ENCODE measurements around the gene CARD8. TPM values are rescaled to one million over a fixed set of nuclear protein-coding genes. Genes with fewer than 3 reads are reported as not detected.
"Not testable (repeated sequence)": the region's sequence is repeated elsewhere in the genome, so short reads cannot be mapped to it uniquely, and the experiment has no call there.

The CARD8 gene
- polyA plus RNA-seq, 1 experiment, result 15.0 TPM

DNA sequence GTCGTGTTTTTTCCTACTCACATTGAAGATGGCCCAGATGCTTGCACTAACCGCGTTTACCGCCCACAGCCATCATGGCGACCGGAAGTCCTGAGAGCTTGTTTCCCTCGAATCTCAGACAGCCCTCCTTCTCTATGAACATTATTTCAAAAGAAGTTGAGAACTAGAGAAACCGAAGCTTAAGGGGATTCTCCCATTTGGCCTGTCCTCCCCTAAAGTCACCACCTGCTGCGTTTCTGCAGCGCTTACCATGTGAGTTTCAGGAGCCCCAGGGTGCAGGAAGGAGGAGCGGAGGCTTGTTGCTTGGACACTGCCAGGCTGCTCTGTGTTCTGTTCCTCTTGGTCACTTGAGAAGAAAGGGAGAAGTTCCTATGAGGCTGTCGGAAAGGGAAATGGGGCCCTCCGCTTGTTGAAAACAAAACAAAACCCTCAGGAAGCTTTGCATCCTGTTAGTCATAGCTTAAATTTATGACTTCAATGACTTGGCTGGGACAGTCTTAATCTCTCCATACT, 6.2 kb downstream of the CARD8 start:
- CTCF ChIA-PET, result interaction anchor here (1.3 kb wide), 1 partner anchor 10 kb away, joined by 6 read pairs; no protein-coding TSS in a partner anchor
- peaks cover 1% of the 10 kb centered on the region; the same call in 1 of the 2 replicates for H3K36me3 ChIP-seq (ENCODE audit: control insufficient read depth, insufficient read depth, low read length)
- DNase-seq (ENCODE audit: low read depth), result no peak
- TF ChIP-seq, protein P1, sequence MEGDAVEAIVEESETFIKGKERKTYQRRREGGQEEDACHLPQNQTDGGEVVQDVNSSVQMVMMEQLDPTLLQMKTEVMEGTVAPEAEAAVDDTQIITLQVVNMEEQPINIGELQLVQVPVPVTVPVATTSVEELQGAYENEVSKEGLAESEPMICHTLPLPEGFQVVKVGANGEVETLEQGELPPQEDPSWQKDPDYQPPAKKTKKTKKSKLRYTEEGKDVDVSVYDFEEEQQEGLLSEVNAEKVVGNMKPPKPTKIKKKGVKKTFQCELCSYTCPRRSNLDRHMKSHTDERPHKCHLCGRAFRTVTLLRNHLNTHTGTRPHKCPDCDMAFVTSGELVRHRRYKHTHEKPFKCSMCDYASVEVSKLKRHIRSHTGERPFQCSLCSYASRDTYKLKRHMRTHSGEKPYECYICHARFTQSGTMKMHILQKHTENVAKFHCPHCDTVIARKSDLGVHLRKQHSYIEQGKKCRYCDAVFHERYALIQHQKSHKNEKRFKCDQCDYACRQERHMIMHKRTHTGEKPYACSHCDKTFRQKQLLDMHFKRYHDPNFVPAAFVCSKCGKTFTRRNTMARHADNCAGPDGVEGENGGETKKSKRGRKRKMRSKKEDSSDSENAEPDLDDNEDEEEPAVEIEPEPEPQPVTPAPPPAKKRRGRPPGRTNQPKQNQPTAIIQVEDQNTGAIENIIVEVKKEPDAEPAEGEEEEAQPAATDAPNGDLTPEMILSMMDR (IDR thresholded peaks at IDR 0.05; ENCODE audit: insufficient read depth, low read depth, low read length), result no peak
- POLR2A ChIA-PET, result no interaction called here
- H3K27me3 ChIP-seq (ENCODE audit: control insufficient read depth, insufficient read depth, low read length), result no peaks in the 10 kb centered on the region
- H3K4me3 ChIP-seq (ENCODE audit: low read depth, low read length), result no peak overlapping the region

DNA sequence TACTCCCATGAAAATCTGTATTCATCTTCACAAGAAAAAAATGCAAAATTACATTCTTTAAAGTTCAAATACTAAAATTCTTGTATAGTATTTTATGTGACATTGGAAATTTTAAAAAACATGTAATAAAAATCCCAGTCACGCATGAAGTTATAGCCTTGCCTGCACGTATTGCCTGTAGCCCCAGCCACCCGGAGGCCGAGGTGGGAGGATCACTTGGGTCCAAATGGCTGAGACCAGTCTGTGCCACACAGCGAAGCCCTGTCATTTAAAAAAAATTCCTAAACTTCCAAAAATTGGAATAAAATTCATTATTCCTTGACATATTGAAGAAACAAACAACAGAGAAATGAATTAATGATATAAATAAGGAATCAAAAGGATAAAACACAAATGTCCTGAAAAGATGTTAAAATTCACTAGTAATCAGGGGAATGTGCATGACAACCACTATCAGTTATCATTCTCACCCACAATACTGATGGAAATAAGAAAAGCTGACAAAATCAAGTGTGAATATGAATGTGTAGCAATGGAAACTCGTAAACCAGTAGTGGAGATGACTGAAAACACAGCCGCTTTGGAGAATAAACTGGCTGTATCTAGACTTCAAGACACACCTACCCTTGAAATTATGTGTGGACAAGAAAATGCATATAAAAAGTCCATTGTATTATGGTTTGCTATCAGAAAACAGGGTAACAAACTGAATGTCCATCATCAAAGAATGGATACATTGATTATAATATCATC, 7.5 kb downstream of the CARD8 start:
- H3K36me3 ChIP-seq (ENCODE audit: control insufficient read depth, insufficient read depth, low read length), result peaks cover 1% of the 10 kb centered on the region; the same call in 1 of the 2 replicates
- CTCF ChIA-PET, result no interaction called here
- POLR2A ChIA-PET, result no interaction called here
- DNase-seq (ENCODE audit: low read depth), result no peak
- no peak overlapping the region for H3K4me3 ChIP-seq (ENCODE audit: low read depth, low read length)
- TF ChIP-seq, protein P1 (IDR thresholded peaks at IDR 0.05; ENCODE audit: insufficient read depth, low read depth, low read length), result no peak
- no peaks in the 10 kb centered on the region for H3K27me3 ChIP-seq (ENCODE audit: control insufficient read depth, insufficient read depth, low read length)

DNA sequence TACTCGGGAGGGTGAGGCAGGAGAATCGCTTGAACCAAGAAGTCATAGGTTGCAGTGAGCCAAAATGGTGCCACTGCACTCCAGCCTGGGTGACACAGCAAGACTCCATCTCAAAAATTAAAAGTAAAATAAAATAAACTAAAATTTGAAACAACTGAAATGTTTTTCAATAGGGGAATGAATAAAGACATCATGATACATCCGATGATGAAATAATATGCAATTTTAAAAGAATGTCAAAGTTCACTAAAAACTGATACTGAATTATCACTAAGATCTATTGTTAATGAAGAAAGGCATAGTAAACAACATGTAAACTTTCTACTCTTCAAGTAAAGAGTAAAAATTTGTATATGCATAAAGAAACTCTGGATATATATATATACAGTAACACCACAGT, 8.5 kb downstream of the CARD8 start:
- H3K27me3 ChIP-seq (ENCODE audit: control insufficient read depth, insufficient read depth, low read length), result no peaks in the 10 kb centered on the region
- CTCF ChIA-PET, result interaction anchor here (0.7 to 1.3 kb wide), 2 partner anchors 8 to 13 kb away, joined by 3 to 4 read pairs; partner anchors contain the start of gene CARD8
- TF ChIP-seq, protein P1 (IDR thresholded peaks at IDR 0.05; ENCODE audit: insufficient read depth, low read depth, low read length), result no peak

DNA sequence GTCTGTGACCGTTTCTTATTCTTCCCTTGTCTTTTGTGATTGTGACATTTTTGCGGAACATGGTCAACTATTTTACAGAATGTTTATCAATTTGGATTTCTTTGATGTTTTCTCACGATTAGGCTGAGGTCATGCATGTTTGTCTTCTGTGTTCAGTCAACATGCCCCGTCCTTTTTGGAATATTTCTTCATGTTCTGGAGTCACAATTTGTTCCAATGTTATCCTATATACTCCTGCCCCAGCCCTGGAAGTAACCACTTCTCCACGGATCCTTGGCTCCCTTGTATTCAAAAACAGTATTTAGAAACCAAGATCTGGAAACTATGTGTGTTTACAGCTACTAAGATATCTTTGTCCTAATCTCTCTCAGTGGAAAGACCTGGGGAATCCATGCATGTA, 9.6 kb downstream of the CARD8 start:
- CTCF ChIA-PET, result interaction anchor here (1.2 to 1.3 kb wide), 2 partner anchors 14 to 24 kb away, joined by 3 to 4 read pairs; no protein-coding TSS in a partner anchor
- no peak overlapping the region for H3K4me3 ChIP-seq (ENCODE audit: low read depth, low read length)
- POLR2A ChIA-PET, result no interaction called here
- no peak for DNase-seq (ENCODE audit: low read depth)
- H3K36me3 ChIP-seq (ENCODE audit: control insufficient read depth, insufficient read depth, low read length), result peaks cover 1% of the 10 kb centered on the region; the same call in 1 of the 2 replicates
- TF ChIP-seq, protein P1 (IDR thresholded peaks at IDR 0.05; ENCODE audit: insufficient read depth, low read depth, low read length), result no peak
- no peaks in the 10 kb centered on the region for H3K27me3 ChIP-seq (ENCODE audit: control insufficient read depth, insufficient read depth, low read length)

More for the DNA sequence above, 8.5 kb downstream of the CARD8 start:
- DNase-seq (ENCODE audit: low read depth), result no peak
- H3K36me3 ChIP-seq (ENCODE audit: control insufficient read depth, insufficient read depth, low read length), result peaks cover 1% of the 10 kb centered on the region; the same call in 1 of the 2 replicates
- POLR2A ChIA-PET, result no interaction called here
- no peak overlapping the region for H3K4me3 ChIP-seq (ENCODE audit: low read depth, low read length)

DNA sequence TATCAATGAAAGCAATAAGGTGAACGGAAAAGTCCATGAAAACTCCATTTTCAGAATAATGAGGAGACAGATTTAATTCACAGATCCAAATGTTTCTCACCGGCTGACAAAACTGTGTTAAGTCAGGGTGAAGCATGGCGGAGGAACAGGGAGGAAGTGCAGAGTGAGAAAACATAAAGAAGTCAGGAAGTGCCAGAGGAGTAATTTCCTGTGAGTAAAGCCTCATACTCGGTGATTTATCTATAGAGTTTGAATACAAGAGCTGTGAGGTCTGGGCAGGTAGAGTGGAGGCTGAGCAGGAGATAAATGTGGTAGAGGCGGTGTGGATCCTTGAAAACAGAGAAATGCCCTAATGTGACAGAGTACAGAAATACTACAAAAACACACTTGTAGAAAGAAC, 11.4 kb downstream of the CARD8 start:
- Histone ChIP-seq H3K4me3 (ENCODE audit: low read depth, low read length) (no peak overlapping the region), H3K36me3 (ENCODE audit: control insufficient read depth, insufficient read depth, low read length) (no peaks in the 10 kb centered on the region), H3K27me3 (ENCODE audit: control insufficient read depth, insufficient read depth, low read length) (no peaks in the 10 kb centered on the region)
- POLR2A ChIA-PET, result no interaction called here
- no peak for DNase-seq (ENCODE audit: low read depth)
- CTCF ChIA-PET, result interaction anchor here (1.1 kb wide), 1 partner anchor 16 kb away, joined by 3 read pairs; no protein-coding TSS in a partner anchor
- TF ChIP-seq, protein P1 (IDR thresholded peaks at IDR 0.05; ENCODE audit: insufficient read depth, low read depth, low read length), result no peak

DNA sequence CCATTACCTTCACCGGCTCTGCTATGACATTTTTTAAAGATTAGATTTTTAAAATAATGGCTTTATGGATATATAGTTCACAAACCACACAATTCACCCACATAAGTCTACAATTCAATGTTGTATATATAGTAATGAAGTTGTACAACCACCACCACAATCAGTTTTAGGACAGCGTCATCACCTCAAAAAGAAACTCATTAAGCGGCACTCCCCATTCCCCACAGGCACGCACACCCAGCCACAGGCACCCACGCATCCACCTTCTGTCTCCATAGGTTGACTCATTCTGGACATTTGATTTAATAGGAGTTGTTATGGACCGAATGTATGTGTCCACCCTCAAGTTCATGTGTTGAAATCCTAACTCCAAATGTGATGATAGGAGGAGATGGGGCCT, 13.9 kb downstream of the CARD8 start:
- H3K27me3 ChIP-seq (ENCODE audit: control insufficient read depth, insufficient read depth, low read length); POLR2A ChIA-PET; H3K4me3 ChIP-seq (ENCODE audit: low read depth, low read length); CTCF ChIA-PET; DNase-seq (ENCODE audit: low read depth); H3K36me3 ChIP-seq (ENCODE audit: control insufficient read depth, insufficient read depth, low read length): not testable (repeated sequence)
